Hair follicle dermal papilla cell (primary cell): ENCODE measurements around the gene MYO10. TPM values are rescaled to one million over a fixed set of nuclear protein-coding genes. Genes with fewer than 3 reads are reported as not detected.

Source experiments
- small RNA-seq: library from RNA; depleted of rRNA; stranded (forward); fragments of <200 nt; gene quantifications from one replicate; pipeline ENCODE3, GENCODE V24; 2012
- total RNA-seq: library from RNA; depleted of rRNA; stranded (reverse); fragments of >200 nt; gene quantifications from 2 replicates; pipeline ENCODE4 v1.2.3, GENCODE V29; 2012

Gene MYO10
- 32.1 and 46.1 TPM in 2 replicates for total RNA-seq

GRCh38 chr5:16936150-16936988 lies at the start of gene MYO10:
Gene MYO10, minus strand, starts transcription at chr5:16936288. Its CDS starts 480 bp downstream, at chr5:16935808.

GRCh38 chr5:16616536-16617273 lies 319.4 kb downstream of the MYO10 start, which contains the start of gene RETREG1:
Gene RETREG1, minus strand, starts transcription at chr5:16616997. Its CDS starts 26 bp downstream, at chr5:16616971.

Small RNA genes lying within 50 kb of the gene (small RNA-seq; reads per million reads assigned to genes)
- gene RF00019 (not detected), gene RNA5SP179 (not detected), gene RNU6-660P (not detected)
